GM23248 (cell line): ENCODE results near the gene MYO18B.

Experiments used
- EZH2 ChIP-seq: fragments of 200-600 bp; sonication (generic); IDR thresholded peaks from 2 replicates; pipeline ENCODE4 v1.6.1; 2018; ENCODE audit warnings: antibody characterized with exemption, mild to moderate bottlenecking; ENCODE audit not compliant: insufficient read depth, poor library complexity, severe bottlenecking
- EZH2phosphoT487 ChIP-seq: fragments of 200-600 bp; sonication (generic); IDR thresholded peaks from 2 replicates; pipeline ENCODE4 v1.6.1; 2018; ENCODE audit warnings: antibody characterized with exemption, moderate library complexity, mild to moderate bottlenecking, low read depth; ENCODE audit not compliant: insufficient read depth

DNA sequence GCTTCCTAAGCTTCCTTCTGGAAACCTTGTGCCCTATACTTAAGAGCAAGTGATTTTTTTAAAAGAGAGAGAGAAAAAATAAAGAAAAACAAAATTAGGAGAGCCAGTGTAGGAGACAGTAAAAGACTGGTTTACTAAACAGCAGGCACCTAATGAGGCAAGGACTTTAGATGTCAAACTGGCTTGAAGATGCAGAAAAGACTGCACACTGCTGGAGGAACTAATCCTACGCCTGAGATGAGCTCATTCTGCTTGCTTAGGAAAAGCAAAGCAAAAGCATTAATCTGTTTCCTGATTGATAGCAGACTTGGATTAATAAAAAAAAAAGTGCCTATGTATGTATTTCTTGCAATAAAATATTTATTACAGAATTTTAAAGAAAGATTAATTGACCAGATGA, 313.7 kb downstream of the MYO18B start:
- TF ChIP-seq EZH2phosphoT487, result no peak
- no peak for TF ChIP-seq EZH2
